ENCODE data around the gene SLC5A4.
"Not testable (repeated sequence)": the region's sequence is repeated elsewhere in the genome, so short reads cannot be mapped to it uniquely, and the experiment has no call there.

Gene SLC5A4

DNA sequence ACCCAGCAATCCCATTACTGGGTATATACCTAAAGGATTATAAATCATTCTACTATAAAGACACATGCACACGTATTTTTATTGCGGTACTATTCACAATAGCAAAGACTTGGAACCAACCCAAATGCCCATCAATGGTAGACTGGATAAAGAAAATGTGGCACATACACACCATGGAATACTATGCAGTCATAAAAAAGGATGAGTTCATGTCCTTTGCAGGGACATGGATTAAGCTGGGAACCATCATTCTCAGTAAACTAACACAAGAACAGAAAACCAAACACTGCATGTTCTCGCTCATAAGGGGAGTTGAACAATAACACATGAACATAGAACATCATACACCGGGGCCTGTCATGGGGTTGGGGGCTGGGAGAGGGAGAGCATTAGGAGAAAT, 8.5 kb upstream of the SLC5A4 start:
- not testable (repeated sequence) for H3K27ac ChIP-seq (ENCODE audit: low read length); H3K4me1 ChIP-seq (ENCODE audit: control insufficient read depth, insufficient read depth, low read length); DNase-seq (ENCODE audit: low read depth, low spot score); H3K4me3 ChIP-seq (ENCODE audit: low read length); H3K27me3 ChIP-seq (ENCODE audit: control insufficient read depth, insufficient read depth, low read length); H3K9me3 ChIP-seq (ENCODE audit: control insufficient read depth, insufficient read depth, low read length); H3K36me3 ChIP-seq (ENCODE audit: control insufficient read depth, insufficient read depth, low read length)
- no CpG with 5 or more reads among the region's 4 CpGs for WGBS (ENCODE audit: insufficient coverage, insufficient read length)

DNA sequence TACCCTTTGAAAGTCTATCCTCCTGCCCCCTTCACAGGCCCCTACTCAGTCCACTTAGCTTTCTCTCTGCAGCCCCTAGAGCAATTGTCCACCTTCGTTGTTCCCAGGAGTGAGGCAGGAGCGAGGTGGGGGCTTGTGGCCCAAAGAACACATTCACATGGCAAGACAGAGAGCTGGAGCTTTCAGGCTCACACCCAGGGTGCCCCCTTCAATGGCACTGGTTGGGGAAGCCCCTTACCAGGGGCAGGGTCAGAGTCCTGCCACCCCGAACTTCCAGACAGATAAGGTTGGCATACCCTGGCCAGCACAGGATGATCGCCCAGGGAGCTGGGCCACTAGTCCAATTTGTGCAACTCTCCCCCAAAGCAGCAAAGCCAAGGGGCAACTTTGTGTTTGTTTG, 6.2 kb upstream of the SLC5A4 start:
- no peak overlapping the region for H3K4me3 ChIP-seq (ENCODE audit: low read length)
- no peak for DNase-seq (ENCODE audit: low read depth, low spot score)
- no peaks in the 10 kb centered on the region for H3K27me3 ChIP-seq (ENCODE audit: control insufficient read depth, insufficient read depth, low read length)
- no peaks in the 10 kb centered on the region for H3K4me1 ChIP-seq (ENCODE audit: control insufficient read depth, insufficient read depth, low read length)
- H3K27ac ChIP-seq (ENCODE audit: low read length), result no peak overlapping the region
- H3K9me3 ChIP-seq (ENCODE audit: control insufficient read depth, insufficient read depth, low read length), result no peaks in the 10 kb centered on the region
- no CpG with 5 or more reads among the region's 4 CpGs for WGBS (ENCODE audit: insufficient coverage, insufficient read length)
- no peaks in the 10 kb centered on the region for H3K36me3 ChIP-seq (ENCODE audit: control insufficient read depth, insufficient read depth, low read length)

DNA sequence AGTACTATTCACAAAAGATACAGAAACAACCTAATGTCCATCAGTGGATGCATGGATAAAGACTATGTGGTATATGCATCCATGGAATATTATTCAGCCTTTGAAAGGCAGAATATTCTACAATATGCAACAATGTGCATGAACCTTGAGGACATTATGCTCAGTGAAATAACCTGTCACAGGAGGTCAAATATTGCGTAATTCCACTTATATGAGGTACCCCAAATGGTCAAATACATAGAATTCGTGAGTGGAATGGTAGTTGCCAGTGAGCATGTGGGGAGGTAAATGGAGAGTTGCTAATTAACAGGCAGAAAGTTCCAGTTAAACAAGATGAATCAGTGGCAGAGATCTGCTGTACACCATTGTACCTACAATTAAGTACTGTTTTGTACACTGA, 3.6 kb upstream of the SLC5A4 start:
- Histone ChIP-seq H3K4me1 (ENCODE audit: control insufficient read depth, insufficient read depth, low read length) (no peaks in the 10 kb centered on the region), H3K9me3 (ENCODE audit: control insufficient read depth, insufficient read depth, low read length) (no peaks in the 10 kb centered on the region), H3K27ac (ENCODE audit: low read length) (no peak overlapping the region), H3K4me3 (ENCODE audit: low read length) (no peak overlapping the region), H3K27me3 (ENCODE audit: control insufficient read depth, insufficient read depth, low read length) (no peaks in the 10 kb centered on the region), H3K36me3 (ENCODE audit: control insufficient read depth, insufficient read depth, low read length) (no peaks in the 10 kb centered on the region)
- DNase-seq (ENCODE audit: low read depth, low spot score), result no peak
- no CpG with 5 or more reads among the region's 2 CpGs for WGBS (ENCODE audit: insufficient coverage, insufficient read length)

DNA sequence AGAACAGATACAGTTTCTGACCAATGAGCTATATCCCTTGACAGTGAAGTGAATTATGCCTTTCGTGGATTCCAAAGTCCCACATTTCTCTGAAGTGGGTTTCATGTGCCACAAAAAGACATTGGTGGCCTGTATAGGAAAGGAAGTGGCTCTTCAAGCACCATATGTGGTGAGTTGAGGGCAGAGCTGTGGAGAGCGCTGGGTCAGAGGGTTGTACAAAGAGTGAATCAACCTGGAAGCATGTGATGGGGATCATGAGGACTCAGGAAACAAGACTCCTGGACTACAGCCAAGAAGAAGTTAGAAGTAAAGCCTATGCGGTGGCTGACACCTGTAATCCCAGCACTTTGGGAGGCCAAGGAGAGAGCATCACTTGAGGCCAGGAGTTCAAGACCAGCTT, 579 bp upstream of the SLC5A4 start:
- H3K4me3 ChIP-seq (ENCODE audit: low read length), result no peak overlapping the region
- H3K36me3 ChIP-seq (ENCODE audit: control insufficient read depth, insufficient read depth, low read length), result no peaks in the 10 kb centered on the region
- DNase-seq (ENCODE audit: low read depth, low spot score), result no peak
- no peak overlapping the region for H3K27ac ChIP-seq (ENCODE audit: low read length)
- WGBS (ENCODE audit: insufficient coverage, insufficient read length), result no CpG with 5 or more reads among the region's 3 CpGs
- H3K9me3 ChIP-seq (ENCODE audit: control insufficient read depth, insufficient read depth, low read length), result no peaks in the 10 kb centered on the region
- no peaks in the 10 kb centered on the region for H3K27me3 ChIP-seq (ENCODE audit: control insufficient read depth, insufficient read depth, low read length)
- H3K4me1 ChIP-seq (ENCODE audit: control insufficient read depth, insufficient read depth, low read length), result no peaks in the 10 kb centered on the region

DNA sequence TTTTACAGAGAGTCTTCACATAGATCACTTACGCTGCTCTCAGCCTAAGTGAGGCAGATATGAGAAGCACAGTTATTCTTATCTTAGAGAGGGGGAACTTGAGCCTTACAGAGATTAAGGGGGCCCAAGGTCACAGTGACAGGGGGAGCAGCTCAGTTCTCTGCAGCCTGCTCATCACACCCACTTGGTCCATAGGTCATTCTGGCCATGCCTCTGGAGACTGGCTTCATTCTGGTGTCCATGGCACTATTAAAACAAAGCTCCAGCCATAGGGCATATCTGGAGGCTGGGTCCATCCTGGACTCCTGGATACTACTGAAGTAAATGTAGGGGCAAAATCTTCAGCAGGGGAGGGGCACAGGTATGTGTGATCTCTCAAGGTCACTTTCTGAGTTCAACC, 5.9 kb downstream of the SLC5A4 start:
- no peaks in the 10 kb centered on the region for H3K9me3 ChIP-seq (ENCODE audit: control insufficient read depth, insufficient read depth, low read length)
- no peak overlapping the region for H3K27ac ChIP-seq (ENCODE audit: low read length)
- no peak overlapping the region for H3K4me3 ChIP-seq (ENCODE audit: low read length)
- WGBS (ENCODE audit: insufficient coverage, insufficient read length), result no CpG with 5 or more reads among the region's 1 CpG
- H3K36me3 ChIP-seq (ENCODE audit: control insufficient read depth, insufficient read depth, low read length), result no peaks in the 10 kb centered on the region
- DNase-seq (ENCODE audit: low read depth, low spot score), result no peak
- H3K4me1 ChIP-seq (ENCODE audit: control insufficient read depth, insufficient read depth, low read length), result no peaks in the 10 kb centered on the region
- H3K27me3 ChIP-seq (ENCODE audit: control insufficient read depth, insufficient read depth, low read length), result no peaks in the 10 kb centered on the region

DNA sequence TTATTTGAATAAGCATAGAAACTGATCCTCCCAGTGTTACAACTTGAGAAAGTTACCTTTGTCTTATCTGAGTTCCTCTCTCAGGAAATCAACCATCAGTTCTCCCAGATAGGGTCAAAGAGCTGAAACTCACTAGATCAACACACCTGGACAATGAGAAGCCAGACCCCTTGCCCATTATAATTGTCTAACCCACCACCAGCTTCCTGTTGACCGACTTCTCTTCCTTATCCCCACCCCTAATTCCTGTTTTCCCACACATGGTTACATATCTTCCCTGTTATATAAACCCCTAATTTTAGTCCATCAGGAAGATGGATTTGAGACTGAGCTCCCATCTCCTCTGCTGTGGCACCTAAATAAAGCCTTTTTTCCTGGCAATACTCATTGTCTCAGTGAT, 6.9 kb downstream of the SLC5A4 start:
- no CpG with 5 or more reads among the region's 1 CpG for WGBS (ENCODE audit: insufficient coverage, insufficient read length)

DNA sequence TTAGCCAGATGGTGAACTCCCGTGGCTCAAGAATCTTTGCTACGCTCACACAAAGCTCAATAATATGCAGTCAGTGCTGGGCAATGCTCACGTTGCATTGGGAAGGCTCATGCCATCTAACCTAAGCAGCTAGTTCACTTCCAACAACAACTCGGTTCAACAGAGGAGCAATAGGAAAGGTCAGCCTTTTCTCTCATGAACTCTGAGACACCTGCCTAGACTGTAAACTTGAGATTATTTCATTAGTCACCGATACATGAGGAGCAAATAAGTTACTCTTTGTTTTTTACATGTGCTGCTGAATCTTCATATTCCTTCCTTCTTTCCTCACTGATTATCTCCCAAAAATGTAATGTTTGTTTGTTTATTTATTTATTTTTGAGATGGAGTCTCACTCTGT, 9.0 kb downstream of the SLC5A4 start:
- no peak for DNase-seq (ENCODE audit: low read depth, low spot score)
- H3K4me3 ChIP-seq (ENCODE audit: low read length), result no peak overlapping the region
- WGBS (ENCODE audit: insufficient coverage, insufficient read length), result no CpG with 5 or more reads among the region's 5 CpGs
- no peaks in the 10 kb centered on the region for H3K36me3 ChIP-seq (ENCODE audit: control insufficient read depth, insufficient read depth, low read length)
- H3K27ac ChIP-seq (ENCODE audit: low read length), result no peak overlapping the region
- H3K9me3 ChIP-seq (ENCODE audit: control insufficient read depth, insufficient read depth, low read length), result no peaks in the 10 kb centered on the region
- no peaks in the 10 kb centered on the region for H3K27me3 ChIP-seq (ENCODE audit: control insufficient read depth, insufficient read depth, low read length)
- no peaks in the 10 kb centered on the region for H3K4me1 ChIP-seq (ENCODE audit: control insufficient read depth, insufficient read depth, low read length)

More for the DNA sequence above, 6.9 kb downstream of the SLC5A4 start:
- H3K27me3 ChIP-seq (ENCODE audit: control insufficient read depth, insufficient read depth, low read length), result no peaks in the 10 kb centered on the region
- H3K4me1 ChIP-seq (ENCODE audit: control insufficient read depth, insufficient read depth, low read length), result no peaks in the 10 kb centered on the region
- H3K9me3 ChIP-seq (ENCODE audit: control insufficient read depth, insufficient read depth, low read length), result no peaks in the 10 kb centered on the region
- DNase-seq (ENCODE audit: low read depth, low spot score), result no peak
- H3K36me3 ChIP-seq (ENCODE audit: control insufficient read depth, insufficient read depth, low read length), result no peaks in the 10 kb centered on the region
- no peak overlapping the region for H3K27ac ChIP-seq (ENCODE audit: low read length)
- no peak overlapping the region for H3K4me3 ChIP-seq (ENCODE audit: low read length)

DNA sequence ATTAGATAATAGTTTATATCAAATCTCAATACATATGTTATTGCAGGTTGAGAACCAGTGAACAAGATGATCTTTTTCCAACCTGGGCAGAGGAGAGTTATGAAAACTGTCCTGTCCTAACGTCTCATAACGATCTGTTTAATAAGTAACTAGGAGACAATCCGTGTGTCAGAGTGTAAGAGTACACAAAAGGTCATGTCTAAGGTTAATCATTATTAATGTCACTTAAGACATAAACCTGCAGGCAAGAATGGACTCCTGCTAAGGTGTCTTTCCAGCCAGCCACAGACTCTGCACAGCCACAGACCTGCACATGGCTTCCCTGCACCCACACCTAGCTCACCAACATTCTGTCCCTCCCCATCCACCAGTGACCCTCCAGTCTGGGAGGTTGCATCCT, 10.1 kb downstream of the SLC5A4 start:
- no peaks in the 10 kb centered on the region for H3K27me3 ChIP-seq (ENCODE audit: control insufficient read depth, insufficient read depth, low read length)
- no peaks in the 10 kb centered on the region for H3K4me1 ChIP-seq (ENCODE audit: control insufficient read depth, insufficient read depth, low read length)
- no peak for DNase-seq (ENCODE audit: low read depth, low spot score)
- H3K9me3 ChIP-seq (ENCODE audit: control insufficient read depth, insufficient read depth, low read length), result no peaks in the 10 kb centered on the region
- no CpG with 5 or more reads among the region's 3 CpGs for WGBS (ENCODE audit: insufficient coverage, insufficient read length)
- H3K4me3 ChIP-seq (ENCODE audit: low read length), result no peak overlapping the region
- no peak overlapping the region for H3K27ac ChIP-seq (ENCODE audit: low read length)
- H3K36me3 ChIP-seq (ENCODE audit: control insufficient read depth, insufficient read depth, low read length), result no peaks in the 10 kb centered on the region

DNA sequence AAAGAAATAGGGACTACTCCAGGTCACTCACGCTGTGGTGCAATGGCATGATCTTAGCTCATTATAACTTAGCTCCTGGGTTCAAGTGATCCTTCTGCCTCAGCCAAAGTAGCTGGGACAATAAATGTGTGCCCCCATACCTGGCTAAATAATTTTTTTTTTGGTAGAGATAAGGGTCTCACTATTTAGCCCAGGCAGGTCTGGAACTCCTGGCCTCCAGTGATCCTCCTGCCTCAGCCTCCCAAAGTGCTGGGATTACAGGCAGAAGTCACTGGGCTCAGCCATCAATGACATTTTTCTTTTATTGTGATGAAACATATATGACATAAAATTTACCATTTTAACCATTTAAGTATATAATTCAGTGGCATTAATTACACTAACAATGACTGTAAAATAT, 10.6 kb downstream of the SLC5A4 start:
- Histone ChIP-seq H3K4me1 (ENCODE audit: control insufficient read depth, insufficient read depth, low read length) (no peaks in the 10 kb centered on the region), H3K9me3 (ENCODE audit: control insufficient read depth, insufficient read depth, low read length) (no peaks in the 10 kb centered on the region), H3K4me3 (ENCODE audit: low read length) (no peak overlapping the region), H3K27me3 (ENCODE audit: control insufficient read depth, insufficient read depth, low read length) (no peaks in the 10 kb centered on the region), H3K36me3 (ENCODE audit: control insufficient read depth, insufficient read depth, low read length) (no peaks in the 10 kb centered on the region), H3K27ac (ENCODE audit: low read length) (no peak overlapping the region)
- no CpG with 5 or more reads among the region's 1 CpG for WGBS (ENCODE audit: insufficient coverage, insufficient read length)
- no peak for DNase-seq (ENCODE audit: low read depth, low spot score)

DNA sequence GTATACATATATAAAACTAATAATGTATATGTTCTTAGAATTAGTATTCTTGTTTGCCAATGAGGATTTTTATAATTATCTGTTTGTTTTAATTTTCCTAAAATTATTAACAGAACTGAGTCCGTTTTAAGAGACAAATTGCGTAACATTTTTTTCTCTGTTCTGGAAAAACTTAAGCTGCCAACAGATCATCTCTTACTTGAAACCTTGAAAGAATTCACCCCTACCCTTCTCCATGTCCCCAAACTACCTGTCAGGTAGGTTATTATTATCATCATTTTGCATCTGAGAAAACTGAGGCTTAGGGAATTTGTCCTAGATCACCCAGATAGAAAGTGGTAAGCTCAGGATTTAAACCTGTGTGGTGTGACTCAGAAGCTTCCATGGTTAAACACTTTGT, 14.7 kb downstream of the SLC5A4 start:
- no peaks in the 10 kb centered on the region for H3K27me3 ChIP-seq (ENCODE audit: control insufficient read depth, insufficient read depth, low read length)
- H3K36me3 ChIP-seq (ENCODE audit: control insufficient read depth, insufficient read depth, low read length), result no peaks in the 10 kb centered on the region
- no peak for DNase-seq (ENCODE audit: low read depth, low spot score)
- no peaks in the 10 kb centered on the region for H3K9me3 ChIP-seq (ENCODE audit: control insufficient read depth, insufficient read depth, low read length)
- H3K27ac ChIP-seq (ENCODE audit: low read length), result no peak overlapping the region
- no peaks in the 10 kb centered on the region for H3K4me1 ChIP-seq (ENCODE audit: control insufficient read depth, insufficient read depth, low read length)
- WGBS (ENCODE audit: insufficient coverage, insufficient read length), result no CpG with 5 or more reads among the region's 2 CpGs
- H3K4me3 ChIP-seq (ENCODE audit: low read length), result no peak overlapping the region

DNA sequence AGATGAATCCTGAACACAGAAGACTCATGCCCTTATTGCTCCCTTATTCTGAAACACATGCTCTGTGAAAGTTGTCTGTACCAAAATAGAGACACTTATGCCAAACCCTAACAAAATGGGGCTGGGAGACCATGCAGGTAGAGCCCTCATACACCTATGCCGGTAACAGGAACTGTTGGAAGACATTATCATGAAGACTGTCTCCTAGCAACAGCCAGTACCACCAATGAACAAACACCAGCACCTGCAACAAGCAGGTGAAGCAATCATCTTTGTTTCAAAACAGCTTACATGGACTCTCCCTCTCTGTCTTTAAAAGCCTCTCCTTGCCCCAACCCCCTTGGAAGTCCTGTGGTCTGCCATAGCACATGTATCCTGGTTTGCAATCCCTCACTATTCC, 17.2 kb downstream of the SLC5A4 start:
- Histone ChIP-seq H3K9me3 (ENCODE audit: control insufficient read depth, insufficient read depth, low read length) (no peaks in the 10 kb centered on the region), H3K4me1 (ENCODE audit: control insufficient read depth, insufficient read depth, low read length) (no peaks in the 10 kb centered on the region), H3K4me3 (ENCODE audit: low read length) (no peak overlapping the region), H3K27ac (ENCODE audit: low read length) (no peak overlapping the region), H3K36me3 (ENCODE audit: control insufficient read depth, insufficient read depth, low read length) (no peaks in the 10 kb centered on the region), H3K27me3 (ENCODE audit: control insufficient read depth, insufficient read depth, low read length) (no peaks in the 10 kb centered on the region)
- no peak for DNase-seq (ENCODE audit: low read depth, low spot score)
- WGBS (ENCODE audit: insufficient coverage, insufficient read length), result no CpG with 5 or more reads among the region's 1 CpG

All from iPS DF 6.9 (cell line).